NCI-H1417 (cell line): ENCODE data around the gene TOM1.

Experiments used
- DNase-seq, 3 experiments: peaks; one replicate each; lab custom pipeline; 2025; lab: John Stamatoyannopoulos, UW

TOM1 gene

DNA sequence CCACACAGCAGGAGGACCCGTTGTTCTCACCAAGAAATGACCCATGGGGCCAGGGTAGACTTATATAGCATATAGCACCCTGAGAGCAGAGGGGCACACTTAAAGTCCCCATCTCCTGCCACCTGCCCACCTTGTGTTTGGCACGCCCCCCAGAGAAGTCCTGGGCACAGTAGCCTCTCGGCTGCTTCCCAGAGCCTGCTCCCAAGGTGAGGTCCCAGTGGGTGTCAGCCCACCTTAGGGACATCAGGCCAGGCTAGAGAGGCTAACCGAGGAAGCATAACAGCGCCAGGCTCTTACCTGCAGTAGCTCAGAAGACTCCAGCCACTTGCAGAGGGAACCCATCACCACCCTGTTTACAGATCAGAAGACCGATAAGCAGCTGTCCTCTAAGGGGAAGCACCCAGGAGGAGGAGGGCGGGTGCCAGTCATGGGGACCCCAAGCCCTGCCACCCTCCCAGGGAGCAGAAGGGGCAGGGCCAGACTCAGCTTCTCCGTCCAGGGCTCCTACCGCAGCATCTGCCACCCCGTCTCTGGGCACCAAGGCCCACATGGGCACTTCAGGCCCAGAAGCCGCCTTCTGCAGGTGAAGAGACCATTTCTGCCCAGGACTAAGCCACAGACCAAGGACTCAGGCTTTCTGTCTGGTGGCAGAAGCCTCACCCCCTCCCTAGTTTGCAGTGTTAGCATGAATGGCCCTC is 46.3 kb downstream of the TOM1 start:
- no peak for DNase-seq

DNA sequence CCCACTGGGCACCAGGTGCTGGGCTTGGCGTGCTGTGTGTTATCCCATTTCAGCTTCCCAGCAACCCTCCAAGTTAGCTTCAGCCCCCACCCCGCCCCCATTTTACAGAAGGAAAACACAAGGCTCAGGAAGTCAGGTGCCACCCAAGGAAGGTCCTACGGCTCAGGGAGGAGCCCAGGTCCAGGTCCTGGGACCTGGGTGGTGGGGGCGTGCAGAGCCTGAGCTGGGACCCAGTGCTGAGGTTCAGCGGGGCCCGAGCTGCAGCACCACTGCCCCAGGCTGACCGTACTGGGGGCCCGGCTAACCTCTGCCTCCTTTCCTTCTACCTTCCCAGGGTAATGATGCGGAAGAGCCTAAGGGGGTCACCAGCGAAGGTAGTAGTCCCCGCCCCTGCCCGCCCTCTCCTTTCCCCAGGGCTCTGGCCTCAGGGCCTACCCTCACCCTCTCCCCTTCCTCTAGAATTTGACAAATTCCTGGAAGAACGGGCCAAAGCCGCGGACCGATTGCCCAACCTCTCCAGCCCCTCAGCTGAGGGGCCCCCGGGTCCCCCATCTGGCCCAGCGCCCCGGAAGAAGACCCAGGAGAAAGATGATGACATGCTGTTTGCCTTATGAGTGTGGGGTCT is 47.0 kb downstream of the TOM1 start:
- no peak for DNase-seq

DNA sequence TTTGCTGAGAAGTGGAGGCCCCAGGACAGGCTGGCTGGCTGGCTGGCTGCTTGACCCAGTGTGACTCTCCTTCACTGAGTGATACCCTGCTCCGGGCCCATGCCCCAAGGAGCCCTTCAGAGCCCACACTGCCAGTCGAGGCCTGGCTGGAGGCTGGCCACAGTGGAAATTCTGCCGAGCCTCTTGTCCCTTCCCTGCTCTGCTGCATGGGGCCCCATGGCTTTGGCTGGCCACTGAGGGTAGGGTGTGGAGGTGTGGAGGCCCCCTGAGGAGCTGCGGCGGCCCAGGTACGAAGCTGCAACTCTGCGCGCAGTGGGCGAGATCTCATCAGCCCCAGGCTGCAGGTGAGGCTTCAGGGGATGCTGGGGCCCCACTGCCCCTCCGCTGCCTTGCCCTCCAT is 47.8 kb downstream of the TOM1 start:
- no peak for DNase-seq

DNA sequence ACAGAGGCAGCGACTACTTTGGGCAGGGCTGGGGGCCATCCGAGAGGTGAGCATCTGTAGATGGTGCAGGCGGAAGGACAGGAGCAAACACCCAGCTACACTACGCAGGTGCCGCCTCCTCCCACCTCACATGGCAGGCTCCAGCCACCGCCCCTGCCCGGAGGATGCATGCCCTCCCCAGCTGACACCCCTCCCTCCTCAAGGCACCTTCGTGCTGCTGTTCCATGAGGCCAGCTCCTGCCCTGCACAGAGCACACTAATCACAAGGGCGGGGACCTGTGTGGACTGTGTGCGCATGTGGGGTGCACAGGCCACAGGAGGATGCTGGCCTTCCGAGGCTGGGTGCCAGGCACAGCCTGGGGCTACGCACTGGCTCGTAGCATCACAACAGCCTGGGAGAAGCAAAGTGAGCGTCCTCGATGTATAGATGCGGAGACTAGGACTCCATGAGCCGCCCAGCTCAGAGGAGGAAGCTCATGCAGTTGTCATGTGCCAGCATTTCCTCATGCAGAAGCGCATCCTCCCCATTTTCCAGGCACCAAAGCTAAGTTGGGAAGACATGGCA is 48.4 kb downstream of the TOM1 start:
- DNase-seq, result no peak

DNA sequence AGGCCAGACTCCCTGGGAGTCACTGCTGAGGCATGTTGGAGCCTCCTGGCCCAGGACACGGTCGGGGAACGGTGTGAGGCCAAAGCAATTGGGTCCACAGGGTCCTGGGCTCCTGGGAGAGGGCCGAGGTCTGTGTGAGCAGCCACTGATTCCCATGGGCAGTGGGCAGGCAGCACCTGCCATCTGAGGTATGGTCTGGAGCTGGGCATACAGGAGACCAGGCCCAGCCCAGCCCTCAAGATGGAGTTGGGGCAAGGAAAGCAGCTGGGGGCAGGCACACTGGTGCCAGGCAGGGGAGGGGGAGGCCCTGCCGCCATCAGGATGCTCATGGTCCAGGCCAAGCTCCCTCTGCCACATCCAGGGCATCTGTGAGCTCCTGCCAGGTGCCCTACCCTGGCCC is 49.0 kb downstream of the TOM1 start:
- DNase-seq, result no peak

DNA sequence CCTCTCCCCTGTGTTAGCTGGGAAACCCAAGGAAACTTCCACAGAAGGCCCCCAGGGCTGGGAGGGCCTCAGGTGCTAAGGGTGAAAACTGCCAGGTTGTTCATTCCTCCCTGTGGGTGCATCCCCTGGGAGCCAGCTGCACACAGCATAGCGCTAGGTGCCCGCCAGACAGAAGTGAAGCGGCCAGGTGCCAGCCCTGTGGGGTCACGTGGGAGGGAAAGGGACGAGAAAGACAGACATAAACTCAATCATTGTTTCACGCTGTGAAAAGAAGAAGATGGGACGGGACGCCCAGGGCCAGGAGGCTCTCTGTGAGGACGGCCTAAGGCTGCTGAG is 49.6 kb downstream of the TOM1 start:
- DNase-seq, result peak; percentile 40 to 87 (median 80)

DNA sequence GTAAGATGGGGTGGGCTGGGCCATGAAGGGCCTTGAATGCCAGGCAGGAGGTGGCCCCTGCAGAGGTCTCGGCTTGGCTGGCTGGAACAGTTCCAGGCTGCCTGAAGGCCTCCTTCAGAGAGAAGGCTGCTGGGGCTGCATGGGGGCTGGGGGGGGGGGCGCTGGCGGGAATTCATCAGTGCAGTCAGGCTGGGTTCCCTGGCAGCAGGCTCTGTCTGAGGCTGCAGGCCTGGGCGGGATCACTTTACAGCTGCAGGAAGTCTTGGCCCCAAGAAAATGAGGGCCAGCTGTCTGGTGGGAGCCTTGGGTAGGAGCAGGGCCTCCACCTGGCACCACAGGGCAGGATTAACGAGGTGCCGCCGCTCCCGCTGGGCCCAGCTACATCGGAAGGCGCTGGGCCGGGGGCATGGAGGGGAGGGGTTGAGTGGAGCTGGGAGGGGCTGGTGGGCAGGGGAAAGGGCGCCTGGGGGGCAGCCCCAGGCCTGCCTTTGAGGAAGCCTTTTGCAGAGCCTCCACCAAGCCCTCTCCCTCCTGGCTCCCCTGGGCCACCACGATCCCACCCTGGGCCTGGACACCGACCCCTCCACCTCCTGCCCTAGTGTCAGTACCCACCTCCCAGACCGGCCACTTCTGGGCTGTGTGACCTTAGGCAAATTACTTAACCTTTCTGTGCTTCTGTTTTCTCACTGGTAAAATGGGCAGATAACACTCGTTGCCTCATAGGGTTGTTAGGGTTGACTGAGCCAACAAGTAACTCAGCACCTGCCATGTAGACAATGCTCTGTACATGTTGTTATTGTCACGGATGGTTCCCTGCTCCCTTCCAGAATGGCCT is 50.2 kb downstream of the TOM1 start:
- DNase-seq, result peak in 2 of 3 experiments; percentile 80 to 87

DNA sequence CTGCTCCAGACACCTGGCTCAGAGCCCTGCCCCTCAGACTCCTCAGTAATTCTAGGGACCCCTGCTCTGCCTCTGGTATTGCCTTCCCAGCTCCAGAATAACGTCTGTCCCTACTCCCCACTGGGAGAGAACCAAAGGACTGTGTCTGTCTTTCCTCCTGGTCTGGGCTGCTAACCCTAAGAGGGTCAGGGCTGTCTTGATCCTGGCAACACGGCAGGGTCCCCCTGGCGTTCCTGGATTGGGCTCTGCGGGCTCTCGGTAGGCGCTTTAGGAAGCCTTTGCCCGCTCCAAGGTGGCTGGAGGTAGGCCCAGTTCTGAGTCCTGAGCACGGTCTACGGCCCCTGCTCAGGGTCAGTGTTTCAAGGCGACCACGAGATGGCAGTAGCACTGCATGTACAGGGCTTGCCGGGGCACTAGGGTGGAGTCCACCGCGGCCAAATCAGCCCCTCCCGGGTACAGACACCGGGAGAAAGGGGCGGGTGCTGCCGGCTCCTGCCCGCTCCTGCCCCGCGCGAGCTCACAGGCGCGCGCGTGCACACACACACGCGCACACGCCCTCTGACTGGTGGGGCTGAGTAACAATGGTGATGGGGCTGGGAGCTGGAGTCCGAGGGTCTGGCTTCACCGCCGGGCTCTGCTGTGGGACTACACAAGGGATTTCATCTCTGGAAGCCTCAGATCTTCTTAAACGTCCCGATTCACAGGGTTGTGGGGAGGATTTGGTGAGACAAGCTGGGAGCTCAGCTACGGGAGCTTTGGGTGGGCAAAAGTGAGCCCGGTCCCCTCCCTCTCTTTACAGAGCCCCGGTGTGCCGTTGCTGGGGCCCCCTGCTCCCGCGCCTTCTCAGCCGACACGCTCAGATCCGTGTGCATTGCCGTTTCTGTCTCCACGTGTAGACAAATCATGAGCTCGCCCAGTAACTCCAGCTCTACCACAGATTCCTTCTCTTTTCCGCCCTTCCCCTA is 51.1 kb downstream of the TOM1 start:
- DNase-seq, result peak; percentile 75 to 90 (median 76)

DNA sequence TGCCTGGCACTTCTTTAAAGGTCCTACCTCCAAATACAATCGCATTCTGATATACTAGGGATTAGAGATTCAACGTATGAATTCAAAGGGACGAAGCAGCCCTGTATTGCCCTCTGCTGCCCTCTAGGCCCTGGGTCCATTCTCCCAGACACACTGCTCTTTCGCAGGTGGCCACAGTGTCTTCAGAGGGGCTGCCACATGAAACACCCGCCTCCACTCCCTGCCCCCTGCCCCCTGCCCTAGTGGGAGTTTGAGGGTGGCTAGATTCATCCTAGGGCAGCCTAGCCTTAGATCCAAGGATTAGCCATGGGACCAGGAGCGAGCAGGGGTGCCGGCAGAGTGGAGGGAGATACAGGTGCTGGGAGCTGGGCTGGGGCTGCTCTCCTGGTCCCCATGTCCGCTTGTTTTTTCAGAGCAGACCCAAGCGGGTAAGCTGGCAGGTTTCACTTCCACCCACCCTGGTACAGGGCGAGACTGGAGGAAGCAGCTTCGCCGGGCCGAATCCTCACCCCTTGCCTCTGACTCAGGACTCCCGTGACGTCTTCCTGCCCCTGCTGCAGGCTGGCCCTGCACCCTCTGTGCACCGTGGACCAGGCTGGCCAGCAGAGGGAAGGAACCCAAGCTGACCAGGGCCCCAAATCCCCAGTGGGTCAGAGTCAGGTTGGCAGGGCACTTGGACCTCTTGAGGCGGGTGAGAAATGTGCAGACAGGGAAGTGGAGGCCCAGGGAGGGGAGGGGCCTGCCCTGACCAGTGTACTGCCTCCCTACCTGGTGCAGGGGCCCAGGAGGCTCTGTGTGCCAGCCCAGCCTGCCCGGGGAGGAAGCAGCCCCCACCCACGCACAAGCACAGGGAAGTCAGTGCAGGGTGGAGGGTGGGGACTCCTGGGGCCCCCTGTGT is 52.8 kb downstream of the TOM1 start:
- no peak for DNase-seq

DNA sequence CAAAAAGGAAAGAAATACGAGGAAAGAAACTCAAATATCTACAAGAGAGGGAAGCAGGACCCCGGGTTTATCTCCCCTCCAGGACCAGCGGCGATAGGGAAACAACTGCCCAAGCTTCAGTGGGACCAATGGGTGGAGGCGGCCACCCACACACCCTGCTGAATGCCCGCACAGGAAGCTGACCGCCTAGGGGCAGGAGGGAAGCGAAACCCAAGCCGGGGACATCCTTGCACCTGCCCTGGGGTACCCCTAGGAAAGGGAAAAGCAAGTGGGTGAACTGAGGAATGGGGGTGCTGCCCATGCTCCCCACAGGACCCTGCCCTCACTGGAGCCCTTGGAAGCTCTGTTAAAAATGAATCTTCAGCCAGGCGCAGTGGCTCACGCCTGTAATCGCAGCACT is 53.6 kb downstream of the TOM1 start:
- no peak for DNase-seq

DNA sequence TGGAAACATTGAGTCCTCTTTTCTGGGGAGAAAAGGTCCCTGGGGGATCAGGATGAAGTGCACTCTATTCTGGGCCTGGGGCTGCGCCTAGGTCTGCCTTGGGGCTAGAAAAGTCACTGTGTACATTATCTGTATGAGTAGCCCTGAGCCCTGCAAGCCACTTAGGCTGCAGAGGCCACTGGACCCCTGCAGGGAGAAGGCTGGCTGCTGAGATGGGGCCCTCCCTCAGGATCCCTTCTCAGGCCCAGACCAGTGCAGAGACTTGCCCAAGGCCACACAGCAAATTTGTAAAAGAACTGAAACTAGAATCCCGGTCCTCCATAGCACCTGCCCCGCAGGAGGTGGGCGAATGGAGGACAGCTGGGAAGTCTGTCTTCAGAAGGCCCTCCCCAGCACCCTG is 54.4 kb downstream of the TOM1 start:
- no peak for DNase-seq

DNA sequence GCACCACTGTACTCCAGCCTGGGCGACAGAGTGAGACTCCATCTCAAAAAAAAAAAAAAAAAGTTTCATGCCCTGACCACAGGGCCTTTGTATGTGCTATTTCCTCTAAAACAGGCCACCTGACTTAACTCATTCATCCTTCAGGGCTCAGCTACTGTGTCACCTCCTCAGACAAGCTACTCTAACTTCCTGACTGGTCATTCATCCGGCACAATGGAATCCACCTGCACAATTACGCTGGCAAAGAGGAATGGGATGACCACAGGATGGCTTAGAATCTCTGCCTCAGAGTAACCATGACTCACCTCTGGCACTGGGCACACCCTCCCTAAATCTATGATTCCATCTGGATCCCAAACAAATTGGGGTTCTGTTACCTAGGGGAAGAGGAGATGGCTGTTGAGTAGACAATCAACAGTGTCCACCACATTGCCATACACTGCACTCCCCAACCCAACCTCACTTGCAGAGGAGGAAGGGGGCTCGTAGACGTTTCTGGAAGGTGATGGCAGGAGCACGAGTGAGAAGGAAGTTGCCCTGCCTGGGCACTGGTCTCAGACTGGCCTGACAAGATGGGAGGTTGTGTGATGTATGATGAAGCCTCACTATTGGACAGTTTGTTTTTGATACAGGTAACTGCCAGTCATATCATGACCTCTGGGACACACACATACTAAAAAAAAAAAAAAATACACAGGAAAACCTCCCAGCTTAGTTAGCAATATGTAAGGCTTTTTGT is 58.4 kb downstream of the TOM1 start:
- DNase-seq, result no peak

DNA sequence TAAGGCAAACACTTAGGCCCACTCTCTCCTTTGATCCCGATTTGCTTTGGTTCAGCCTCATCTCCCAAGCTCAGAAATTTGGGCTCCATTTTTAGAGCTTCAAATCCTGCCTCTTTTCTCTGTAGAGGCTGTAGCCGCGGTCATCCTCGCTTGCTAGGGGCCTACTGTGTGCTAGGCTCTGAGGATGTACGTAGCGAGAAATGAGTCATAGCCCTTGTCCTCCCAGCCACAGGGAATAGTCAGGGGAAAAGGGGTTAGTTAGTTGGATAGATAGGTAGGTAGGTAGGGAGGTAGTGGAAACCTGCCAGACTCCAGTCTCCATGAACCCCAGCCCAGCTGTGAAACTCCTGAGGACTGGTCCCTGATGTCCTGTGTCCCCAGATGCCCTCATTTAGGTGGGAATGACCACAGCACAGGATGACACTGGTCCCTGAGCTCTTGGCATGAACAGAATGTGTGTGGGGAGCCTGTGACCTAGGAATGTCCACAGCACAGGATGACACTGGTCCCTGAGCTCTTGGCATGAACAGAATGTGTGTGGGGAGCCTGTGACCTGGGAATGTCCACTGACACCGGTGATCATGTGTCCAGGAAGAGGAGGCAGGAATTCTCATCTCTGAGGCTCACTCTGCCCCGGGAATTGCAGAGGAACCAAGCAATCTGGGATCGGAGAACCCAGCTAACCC is 59.8 kb downstream of the TOM1 start:
- no peak for DNase-seq

DNA sequence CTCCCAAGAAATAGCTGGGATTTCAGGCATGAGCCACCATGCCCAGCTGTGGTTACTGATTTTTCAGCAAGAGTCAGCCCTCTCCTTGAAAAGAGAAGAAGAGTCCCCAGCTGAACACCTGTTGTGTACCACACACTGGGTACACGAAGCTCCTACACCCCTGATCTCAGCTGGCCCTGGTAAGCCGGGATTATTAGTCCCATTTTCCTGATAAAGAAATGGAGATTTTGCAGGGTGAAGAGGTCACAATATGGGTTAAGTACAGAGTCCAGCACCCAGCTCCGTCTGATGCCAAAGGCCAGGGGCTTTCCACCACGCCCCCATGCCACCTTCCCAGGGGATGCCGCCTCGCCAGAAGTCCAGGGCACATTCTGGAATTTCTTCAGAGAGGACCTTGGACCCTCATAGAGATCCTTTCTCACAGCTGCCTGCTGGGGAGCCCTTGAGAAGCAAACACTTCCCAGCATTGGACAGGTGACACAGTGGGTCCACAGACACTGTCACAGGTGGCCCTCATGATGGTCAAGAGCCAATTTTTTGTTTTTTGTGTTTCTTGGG is 61.4 kb downstream of the TOM1 start:
- no peak for DNase-seq

DNA sequence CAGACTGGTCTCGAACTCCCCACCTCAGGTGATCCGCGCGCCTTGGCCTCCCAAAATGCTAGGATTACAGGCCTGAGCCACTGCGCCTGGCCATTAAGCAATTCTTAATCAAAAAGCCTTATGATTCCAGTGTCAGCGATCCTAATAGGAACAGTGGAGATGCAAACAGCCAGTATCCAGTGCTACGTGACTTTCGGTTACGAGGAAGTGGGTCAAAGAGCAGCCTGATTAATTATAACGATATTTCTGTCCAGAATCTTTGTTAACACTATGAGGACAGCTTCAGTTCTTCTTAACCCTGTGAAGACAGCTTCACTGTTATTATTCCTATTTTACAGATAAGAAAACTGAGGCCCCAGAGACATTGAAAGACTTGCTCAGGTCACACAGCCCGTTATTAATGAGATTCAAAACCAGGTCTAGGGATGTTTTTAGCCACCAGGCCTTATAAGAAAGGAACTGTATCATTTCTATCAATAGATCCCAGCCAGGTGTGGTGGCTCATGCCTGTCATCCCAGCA is 63.9 kb downstream of the TOM1 start:
- no peak for DNase-seq

DNA sequence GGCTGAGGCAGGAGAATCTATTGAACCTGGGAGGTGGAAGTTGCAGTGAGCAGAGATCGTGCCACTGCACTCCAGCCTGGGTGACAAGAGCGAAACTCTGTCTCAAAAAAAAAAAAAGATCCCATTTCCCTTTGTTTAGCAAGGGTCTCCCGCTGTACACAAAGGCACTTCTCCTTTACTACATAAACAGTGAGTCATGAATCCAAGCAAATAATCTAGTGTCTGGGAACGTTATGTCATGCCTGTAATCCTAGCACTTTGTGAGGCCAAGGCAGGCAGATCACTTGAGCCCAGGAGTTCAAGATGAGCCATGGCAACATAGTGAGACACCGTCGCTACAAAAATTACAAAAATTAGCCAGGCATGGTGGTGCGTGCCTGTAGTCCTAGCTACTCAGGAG is 64.5 kb downstream of the TOM1 start:
- peak in 1 of 3 experiments; percentile 43 for DNase-seq

DNA sequence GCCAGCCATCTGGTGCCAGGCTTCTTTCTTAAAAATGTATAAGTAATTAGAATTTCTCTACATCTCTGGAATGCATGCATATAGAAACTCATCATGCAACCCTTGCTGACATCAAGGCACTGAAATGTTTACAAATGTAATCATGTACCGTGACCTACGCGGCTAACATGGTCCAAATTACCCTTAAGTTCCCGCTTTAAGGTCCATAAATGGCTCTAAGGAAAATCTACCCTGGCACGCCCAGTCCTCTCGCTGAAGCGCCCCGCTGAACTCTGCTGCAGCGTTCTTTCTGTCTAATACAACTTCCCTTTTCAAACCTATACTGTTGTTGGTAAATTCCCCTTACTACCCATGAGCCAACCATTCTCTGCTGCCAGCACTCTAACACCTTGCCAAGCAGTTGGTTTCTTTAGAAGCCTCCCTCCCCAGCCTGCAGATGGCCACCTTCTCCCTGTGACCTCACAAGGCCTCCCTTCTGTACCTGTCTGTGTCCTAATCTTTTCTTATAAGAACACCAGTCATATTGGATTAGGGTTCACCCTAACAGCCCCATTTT is 67.7 kb downstream of the TOM1 start:
- no peak for DNase-seq

DNA sequence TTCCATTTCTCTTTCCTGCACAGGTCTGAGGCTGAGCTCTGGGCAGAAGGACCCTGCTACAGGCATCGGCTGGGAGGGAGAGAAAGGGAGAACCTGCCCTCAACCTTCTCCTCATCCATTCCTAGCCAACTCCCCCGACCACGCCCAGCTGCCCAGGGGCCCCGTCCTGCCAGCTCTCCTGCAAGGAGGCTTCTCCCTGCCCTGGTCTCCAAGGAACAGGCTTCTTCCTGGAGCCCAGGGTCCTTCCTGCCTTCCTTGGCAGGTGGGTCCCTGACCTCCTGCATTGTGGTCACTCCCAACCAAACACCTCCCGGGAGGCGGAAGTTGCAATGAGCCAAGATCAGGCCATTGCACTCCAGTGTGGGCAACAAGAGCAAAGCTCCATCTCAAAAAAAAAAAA is 68.7 kb downstream of the TOM1 start:
- no peak for DNase-seq
